OCI-LY3 (cell line): Measurements from ENCODE around the gene C16orf90.

Source experiments
- EZH2phosphoT487 ChIP-seq: fragments of 200-600 bp; shearing (Covaris generic); IDR thresholded peaks from 2 replicates; pipeline ENCODE4 v1.6.1; 2018; ENCODE audit warnings: antibody characterized with exemption, mixed run types, low read depth
- TF ChIP-seq, protein P1 (sequence below): fragments of 200-600, 300-600 bp; sonication (generic); IDR thresholded peaks from 2 replicates; pipeline ENCODE4 v1.5.1; 2014; ENCODE audit warnings: antibody characterized with exemption, low read length, low read depth

DNA sequence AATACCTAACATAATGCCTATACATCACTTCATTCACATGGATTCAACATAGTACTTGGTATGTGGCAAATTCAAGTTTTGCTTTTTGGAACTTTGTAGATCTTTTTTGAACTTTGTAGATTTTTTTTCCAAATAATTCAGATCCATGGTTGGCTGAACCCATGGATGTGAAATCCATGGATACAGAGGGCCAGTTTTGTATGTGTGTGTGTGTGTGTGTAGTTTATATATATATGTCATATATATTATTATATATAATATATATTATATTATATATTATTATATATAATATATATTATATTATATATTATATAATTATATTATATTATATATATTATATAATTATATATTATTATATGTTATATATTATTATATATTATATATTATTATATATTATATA, 33.9 kb upstream of the C16orf90 start:
- TF ChIP-seq, protein P1, sequence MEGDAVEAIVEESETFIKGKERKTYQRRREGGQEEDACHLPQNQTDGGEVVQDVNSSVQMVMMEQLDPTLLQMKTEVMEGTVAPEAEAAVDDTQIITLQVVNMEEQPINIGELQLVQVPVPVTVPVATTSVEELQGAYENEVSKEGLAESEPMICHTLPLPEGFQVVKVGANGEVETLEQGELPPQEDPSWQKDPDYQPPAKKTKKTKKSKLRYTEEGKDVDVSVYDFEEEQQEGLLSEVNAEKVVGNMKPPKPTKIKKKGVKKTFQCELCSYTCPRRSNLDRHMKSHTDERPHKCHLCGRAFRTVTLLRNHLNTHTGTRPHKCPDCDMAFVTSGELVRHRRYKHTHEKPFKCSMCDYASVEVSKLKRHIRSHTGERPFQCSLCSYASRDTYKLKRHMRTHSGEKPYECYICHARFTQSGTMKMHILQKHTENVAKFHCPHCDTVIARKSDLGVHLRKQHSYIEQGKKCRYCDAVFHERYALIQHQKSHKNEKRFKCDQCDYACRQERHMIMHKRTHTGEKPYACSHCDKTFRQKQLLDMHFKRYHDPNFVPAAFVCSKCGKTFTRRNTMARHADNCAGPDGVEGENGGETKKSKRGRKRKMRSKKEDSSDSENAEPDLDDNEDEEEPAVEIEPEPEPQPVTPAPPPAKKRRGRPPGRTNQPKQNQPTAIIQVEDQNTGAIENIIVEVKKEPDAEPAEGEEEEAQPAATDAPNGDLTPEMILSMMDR, result no peak
- no peak for TF ChIP-seq EZH2phosphoT487
